ENCODE data around the gene SHROOM3.
"Not testable (repeated sequence)": the region's sequence is repeated elsewhere in the genome, so short reads cannot be mapped to it uniquely, and the experiment has no call there.

The SHROOM3 gene

DNA sequence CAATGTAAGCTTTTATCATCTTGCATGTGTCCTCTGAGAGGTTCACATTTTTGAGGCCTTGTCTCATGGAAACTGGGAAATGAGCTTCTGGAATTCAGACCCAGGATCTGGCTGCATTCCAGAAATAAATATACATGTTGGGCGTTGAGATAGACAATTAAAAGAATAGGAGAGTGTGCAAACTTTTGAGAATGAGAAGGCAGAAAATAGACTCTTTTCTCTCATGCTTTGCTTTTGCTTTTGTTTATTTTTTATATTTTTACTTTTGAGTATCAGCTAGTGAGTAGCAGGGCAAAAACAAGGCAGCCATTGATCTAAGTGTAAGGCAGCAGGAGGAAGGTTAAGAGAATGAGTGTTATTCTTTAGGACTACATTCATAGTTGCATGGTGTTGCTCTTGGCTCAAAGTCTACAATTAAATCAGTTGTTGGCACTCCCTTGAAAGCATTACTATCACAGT, 12.4 kb downstream of the SHROOM3 start:
- no peak for DNase-seq

DNA sequence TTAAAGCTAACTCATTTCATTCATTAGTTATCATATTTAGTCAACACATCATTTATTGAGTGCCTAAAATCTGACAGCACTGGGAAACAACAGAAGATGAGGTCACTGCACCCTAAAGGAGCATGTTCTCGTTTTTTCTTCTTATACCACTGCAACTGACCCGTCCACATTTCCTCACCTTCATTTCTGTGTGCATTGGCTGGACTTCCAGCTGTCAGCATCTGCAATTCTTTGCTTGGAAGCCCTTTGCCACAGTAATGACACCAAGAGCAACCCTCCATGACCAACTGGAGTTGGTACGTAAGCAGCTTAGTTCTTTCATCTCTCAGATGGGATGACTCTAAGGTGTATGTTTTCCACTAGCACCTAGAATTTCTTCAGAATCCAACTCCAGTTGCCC, 13.2 kb downstream of the SHROOM3 start:
- DNase-seq: no peak

DNA sequence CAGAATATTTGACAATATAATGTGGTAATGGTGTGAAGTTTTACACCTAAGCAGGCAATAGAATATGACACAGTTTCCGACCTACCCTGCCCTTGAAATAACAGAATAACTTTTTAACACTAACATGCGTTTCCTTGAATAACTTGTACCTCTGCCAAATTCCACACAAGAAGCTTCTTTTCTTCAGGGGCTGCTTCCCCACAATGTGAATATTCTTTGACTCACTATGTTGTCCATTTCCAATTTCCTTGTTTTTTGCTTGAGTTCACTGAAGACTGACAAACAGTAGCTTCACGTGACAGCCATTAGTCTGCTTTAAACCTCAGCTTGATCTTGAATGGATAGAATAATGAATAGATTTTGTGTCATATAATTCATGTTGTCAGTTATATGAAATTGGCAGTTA, 14.3 kb downstream of the SHROOM3 start:
- DNase-seq: no peak

DNA sequence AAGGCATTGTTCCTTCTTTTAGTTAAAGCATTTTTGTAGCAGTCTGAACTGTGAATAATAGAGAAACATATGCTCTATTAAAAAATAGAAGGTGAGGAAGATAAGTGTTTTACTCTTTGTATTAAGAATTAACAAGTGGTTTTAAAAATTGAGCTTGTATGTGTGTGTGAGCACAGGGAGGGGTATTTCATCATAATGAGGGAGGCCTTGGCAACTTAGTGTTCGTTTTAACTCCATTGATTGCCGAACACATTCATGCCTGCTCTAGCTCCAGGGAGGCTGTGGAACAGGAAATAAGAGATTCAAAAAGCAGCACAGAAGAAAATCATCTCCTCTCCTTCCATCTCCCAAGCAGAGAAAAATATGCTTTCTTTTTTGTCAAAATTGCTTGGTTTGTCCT, 14.8 kb downstream of the SHROOM3 start:
- no peak for DNase-seq

DNA sequence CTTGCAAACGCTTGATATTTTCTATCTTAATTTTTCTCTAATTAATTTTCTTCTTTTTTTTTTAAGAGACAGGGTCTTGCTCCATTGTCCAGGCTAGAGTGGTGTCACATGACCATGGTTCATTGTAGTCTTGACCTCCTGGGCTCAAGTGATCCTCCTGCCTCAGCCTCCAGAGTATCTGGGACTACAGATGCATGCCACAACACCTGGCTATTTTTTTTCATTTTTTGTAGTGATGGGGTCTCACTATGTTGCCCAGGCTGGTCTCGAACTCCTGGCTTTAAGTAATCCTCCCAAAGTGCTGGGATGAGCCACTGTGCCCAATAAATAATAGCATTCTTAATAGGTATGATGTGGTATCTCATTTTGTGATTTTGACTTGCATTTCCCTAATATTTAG, 18.2 kb downstream of the SHROOM3 start:
- no peak for DNase-seq

DNA sequence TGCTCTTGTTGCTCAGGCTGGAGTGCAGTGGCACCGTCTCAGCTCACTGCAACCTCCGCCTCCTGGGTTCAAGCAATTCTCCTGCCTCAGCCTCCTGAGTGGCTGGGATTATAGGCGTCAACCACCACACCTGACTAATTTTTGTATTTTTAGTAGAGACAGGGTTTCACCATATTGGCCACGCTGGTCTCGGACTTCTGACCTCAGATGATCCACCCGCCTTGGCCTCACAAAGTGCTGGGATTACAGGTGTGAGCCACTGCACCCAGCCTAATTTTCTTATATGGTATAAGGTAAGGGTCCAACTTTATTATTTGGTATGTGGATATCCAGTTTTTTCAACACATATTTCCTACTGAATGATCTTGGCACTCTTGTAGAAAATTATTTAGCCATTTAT, 19.0 kb downstream of the SHROOM3 start:
- not testable (repeated sequence) for DNase-seq

DNA sequence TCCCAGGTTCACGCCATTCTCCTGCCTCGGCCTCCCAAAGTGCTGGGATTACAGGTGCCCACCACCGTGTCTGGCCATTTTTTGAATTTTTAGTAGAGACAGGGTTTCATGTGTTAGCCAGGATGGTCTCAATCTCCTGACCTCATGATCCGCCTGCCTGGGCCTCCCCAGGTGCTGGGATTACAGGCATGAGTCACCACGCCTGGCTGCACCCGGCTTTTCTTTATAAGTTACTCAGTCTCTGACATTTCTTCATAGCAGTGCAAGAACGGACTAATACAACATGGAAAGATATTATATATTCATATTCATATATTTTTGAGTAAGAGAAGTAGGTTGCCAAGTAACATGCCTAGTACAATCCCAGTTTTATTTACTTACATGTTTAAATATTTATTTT, 22.9 kb downstream of the SHROOM3 start:
- no peak for DNase-seq

DNA sequence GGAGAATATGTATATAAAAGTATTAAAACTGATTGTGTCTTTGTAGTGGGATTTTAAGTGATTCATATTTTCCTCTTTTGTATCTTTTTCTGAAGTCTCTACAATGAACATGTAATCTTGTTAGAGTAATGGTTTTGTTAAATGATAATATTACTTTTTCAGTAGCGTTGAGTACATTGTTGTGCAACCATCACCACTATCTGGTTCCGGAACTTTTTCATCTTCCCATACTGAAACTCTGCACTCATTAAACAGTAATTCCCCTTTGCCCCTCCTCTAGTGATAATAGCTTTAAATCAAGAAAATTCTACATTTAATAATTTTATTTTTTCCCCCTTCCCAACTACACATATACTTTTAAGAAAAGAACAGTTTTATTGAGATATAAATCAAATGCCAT, 23.3 kb downstream of the SHROOM3 start:
- no peak for DNase-seq

DNA sequence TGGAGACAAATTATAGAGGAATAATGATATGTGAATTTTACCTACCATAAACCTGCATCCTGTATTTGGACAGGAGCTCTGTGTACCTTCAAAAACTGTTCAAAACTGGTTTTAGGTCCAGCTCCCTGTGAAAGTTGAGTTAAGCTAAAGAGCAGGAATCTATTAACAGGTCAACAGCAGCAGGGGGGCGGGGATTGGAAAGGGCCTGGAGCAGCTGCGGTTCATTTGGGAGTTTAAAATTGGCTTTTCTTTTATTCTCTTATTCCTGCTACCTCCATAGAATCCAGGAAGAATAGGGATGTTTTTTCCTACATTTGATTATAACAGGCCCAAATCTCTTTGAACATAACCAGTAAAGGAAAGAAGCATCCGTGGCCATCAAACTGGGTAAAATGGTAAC, 23.8 kb downstream of the SHROOM3 start:
- no peak for DNase-seq

DNA sequence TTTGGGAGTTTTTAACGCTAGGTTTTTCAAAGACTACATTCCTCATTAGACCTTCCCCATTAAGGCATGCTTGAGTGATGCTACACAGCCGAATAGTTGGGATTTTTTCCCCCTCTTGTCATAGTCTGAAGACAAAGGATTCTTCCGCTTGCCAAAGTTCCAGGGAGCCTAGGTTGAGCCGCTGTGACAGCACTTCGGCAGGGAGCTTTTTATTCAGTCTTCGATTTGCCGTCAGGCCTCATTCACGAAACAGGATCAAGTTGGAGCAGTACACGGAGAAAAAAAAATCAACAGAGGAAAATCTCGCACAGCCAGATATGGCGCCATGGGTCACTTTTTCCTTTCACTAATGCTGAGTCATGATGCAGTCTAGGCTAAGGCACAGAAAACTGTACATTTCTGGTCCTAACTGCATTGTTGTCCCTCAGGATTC, 24.3 kb downstream of the SHROOM3 start:
- no peak for DNase-seq

DNA sequence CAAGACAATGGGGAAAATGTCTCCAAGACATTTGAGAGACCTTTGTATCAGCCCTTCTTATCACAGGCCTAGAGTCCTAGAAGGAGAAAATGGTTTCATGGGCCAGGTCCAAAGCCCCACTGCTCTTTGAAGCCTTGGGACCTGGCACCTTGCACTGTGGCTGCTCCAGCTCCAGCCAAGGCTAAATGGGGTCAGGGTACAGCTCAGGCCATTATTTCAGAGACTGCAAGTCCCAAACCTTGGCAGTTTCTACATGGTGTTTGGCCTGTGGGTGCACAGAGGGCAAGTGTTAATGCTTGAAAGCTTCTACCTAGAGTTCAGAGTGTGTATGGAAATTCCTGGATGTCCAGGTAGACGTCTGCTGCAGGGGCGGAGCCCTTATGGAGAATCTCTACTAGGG, 28.5 kb downstream of the SHROOM3 start:
- no peak for DNase-seq

DNA sequence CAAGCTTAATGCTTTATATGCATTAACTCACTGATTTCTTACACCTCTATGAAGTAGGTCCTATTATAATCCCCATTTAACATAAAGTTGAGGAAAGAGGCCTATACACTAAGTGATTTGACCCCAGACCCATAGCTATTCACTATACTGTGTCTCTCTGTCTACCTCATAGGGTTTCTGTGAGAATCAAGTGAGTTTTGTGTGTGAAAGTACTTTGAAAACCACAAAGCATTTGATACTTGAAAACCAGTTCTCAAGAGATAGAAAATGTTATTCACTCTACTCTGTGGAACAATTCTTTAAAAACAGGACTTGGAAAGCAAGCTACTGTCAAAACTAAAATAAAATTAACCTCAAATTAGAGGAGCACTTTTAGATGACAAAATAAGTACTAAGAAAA, 35.0 kb downstream of the SHROOM3 start:
- DNase-seq: no peak

DNA sequence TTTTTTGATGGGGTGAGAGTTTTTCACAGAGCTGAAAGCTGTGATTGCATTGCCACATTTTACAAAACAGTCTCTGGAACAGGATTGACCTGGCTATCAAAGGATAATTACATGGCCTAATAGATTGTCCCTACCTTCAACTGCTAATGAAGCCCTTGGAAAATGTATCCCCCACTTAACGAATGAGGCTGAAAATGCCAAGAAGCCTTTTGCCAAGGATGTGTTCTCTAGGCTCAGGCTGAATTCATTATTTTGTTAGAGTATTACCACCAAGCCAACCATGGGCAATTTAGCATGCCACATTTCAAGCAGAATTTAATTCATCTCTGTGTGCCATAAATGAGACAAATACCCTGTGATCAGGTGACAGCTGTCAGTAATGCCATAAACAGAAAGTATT, 35.5 kb downstream of the SHROOM3 start:
- DNase-seq: no peak

DNA sequence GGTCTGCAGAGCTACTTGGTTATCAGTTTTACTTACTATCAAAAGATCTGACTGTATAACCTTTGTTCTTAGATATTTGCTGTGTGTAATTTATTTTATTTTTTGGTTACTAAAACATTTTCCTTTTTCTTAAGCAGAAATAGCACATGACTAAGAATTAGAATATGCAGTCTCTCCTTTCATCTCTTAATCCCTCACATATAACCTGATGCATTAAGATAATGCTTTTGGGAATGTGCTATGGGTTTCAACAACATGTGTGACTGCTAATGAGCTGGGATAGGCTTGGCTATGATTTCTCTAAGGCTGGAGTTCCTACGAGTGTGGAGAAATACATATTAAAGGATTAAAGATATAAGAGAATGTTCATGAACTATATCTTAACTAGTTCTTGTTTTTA, 41.5 kb downstream of the SHROOM3 start:
- DNase-seq: no peak

DNA sequence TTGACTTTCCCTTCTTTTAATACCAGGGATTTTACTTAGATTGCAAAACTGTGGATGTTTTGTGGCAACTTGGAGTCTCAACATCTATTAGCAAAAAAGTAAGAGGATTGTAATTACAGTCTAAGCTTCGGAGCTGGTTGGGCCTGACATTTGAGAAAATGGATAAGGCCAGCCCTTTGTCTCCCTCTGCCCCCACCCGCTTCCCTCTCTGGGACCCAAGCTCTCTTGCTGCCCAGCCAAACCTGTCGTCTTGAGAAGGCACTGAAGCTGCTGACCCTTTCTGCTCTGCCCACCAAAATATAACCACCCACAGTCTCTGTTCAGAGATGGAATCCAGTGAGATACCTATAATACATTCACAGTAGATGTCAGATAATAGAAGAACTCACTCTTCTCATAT, 49.6 kb downstream of the SHROOM3 start:
- no peak for DNase-seq

DNA sequence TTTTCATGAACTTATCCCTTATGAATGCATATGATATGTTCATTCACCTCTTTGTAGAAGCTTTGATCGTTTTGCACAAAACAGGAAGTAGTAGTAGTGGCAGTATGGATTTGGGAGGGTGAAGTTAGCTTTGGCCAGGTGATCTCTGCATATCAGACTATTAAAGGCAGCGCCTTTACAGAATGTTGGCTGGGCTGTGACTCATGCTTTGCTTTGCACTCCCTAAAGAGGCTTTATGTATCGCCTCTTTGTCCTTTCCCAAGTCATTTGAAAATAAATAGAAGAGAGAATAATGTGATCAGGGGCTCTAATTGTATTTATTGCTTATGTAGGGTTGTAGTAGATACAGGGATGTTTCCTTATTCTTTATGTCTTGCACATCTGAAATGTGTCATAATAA, 50.4 kb downstream of the SHROOM3 start:
- no peak for DNase-seq

DNA sequence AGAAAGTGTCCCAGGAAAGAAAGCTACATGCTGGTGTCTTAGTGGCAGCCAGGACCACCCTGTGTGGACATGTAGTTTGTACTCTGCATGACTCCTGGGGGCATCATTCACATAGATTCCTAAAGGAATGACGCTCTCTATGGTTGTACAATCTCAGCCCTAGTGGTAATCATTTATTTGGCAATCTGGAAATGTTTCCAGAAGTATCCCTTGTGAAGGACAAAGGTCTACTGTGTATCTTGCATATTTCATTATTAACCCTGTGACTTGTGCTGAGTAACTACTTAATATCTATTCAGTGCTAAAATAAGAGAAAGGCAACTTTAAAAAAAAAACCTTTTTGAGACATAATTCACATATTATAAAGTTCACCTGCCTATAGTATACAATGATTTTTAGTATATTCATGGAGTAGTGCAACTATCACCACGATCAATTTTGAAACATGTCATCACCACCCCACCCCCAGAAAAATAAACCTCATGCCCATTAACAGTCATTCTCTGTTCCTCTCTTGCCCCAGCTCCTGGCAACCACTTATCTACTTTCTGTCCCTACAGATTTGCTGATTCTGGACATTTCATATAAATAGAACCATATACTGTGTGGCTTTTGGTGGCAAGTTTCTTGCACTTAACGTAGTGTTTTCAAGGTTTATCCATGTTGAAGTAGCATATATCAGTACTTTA, 51.7 kb downstream of the SHROOM3 start:
- no peak for DNase-seq

DNA sequence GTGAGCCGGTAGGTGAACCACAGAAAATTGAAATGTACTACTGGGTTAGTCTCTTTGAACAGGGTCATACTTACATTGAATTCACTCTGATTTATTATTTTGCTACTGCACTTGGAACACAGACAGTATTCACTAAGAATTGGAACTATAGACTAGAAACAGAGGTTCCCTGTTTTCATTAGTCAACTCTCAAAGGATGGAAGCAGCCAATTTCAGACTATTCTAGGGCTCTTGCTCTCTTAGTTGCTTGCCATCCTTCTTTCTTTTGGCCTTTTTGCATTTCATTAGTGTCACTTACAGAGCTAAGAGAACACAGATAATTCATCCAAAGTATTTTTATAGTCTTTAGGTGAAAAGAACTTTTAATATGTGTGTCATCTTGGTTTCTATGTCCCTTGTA, 52.6 kb downstream of the SHROOM3 start:
- DNase-seq: no peak

DNA sequence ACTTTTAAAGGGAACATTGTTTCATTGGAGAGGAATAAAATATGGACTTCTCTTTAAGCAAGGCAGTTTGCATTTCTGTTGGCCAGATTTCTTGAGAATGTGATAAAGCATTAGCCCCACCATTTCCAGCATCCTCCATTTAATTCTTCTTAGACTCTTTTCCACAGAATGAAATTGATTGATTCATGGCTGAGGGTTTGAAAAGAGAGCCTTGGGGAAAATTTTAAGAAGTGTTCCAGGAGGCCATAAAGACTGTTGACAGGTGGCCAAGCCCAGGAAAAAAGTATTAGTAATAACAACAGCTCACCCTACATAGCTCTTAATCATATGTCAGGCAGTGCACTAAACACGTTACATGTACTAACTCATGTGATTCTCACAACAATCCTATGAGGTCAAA, 53.4 kb downstream of the SHROOM3 start:
- no peak for DNase-seq

DNA sequence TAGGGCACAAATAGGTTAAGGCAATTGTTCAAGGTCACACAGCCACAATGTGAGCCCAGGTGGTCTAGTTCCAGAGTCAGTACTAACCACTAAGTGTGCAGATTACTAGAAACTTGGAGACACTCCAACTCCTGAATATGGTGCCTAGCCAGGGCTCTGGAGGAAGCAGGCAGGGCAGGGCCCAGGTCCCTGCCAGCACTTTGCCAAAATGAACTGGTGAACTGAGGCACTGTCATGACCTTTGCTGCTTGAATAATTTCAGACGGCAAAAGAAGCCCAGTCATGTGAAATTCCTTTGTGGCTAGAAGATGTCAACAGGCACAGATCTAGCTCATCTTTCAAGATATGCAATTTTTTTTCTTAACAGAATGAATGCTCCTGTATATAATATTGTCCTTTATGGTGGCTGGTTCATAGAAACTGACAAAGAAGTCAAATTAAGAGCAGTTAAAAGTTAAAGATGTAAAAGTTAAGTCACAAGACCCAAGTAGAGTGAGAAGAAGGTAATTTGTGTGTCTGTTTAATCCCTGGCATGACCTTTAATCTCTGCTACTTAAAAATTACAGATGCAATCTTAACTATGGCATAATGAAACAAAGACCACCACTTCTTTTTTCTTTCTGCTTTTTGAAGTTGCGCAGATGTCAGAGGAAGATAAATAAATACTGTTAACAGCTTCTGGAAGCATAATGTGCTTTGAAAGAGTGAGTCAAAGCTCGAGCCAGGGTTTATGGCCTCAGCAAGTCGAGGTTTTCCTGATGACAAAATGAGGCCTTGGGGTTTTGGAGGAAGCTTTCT, 54.1 kb downstream of the SHROOM3 start:
- no peak for DNase-seq

DNA sequence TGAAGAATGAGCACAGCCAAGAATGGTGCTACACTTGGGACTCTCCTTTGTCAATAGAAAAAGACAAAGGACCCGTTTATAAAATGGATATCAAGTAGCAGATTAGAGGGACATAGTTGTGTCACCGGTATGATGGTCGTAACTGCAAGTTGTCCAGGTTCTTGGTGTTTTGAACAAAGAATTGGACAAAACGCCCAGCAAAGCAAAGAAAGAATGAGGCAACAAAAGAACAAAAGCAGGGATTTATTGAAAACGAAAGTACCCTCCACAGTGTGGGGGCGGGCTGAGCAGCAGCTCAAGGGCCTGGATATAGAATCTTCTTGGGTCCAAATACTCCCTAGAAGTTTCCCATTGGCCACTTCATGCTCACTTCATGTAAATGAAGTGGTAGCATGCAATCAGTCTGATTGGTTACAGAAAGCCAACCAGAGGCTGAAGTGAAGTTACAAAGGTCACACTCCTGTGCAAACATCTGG, 54.7 kb downstream of the SHROOM3 start:
- no peak for DNase-seq

DNA sequence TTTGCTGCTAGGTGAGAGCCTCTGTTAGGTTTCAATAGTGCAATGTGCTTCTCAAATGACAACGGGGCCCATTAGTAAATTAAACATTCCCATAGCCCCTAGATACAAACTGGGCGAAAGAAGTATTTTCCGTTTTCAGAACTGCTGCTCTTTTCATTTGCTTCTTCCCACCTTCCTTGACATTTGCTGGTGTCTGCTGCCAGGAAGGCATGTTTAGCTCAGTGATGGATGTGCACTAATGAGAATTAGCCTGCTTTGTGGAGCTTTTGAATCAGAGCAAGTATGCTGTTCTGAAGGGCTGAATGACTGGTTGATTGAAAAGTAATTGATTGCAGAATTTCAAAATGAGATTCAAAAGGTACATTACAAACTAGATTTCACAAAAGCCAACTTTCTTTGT, 57.0 kb downstream of the SHROOM3 start:
- no peak for DNase-seq

DNA sequence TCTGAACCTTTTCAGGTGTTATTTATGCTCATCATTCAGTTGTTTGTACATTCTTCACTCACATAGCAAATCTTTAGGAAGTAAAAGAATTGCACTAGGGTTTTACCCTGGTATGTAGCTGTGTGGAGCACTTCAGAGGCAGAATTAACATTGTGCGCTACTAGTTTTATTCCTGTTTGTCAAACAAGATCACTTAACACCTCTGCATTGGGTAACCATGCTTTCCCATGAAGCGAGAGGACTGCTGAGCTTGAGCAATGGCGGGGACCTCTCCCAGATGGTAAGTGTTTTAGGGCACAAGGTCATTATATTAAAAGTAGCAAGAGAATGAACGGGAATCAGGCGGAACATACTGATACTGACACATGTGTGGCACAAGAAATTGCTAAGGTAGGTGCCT, 59.2 kb downstream of the SHROOM3 start:
- DNase-seq: no peak

DNA sequence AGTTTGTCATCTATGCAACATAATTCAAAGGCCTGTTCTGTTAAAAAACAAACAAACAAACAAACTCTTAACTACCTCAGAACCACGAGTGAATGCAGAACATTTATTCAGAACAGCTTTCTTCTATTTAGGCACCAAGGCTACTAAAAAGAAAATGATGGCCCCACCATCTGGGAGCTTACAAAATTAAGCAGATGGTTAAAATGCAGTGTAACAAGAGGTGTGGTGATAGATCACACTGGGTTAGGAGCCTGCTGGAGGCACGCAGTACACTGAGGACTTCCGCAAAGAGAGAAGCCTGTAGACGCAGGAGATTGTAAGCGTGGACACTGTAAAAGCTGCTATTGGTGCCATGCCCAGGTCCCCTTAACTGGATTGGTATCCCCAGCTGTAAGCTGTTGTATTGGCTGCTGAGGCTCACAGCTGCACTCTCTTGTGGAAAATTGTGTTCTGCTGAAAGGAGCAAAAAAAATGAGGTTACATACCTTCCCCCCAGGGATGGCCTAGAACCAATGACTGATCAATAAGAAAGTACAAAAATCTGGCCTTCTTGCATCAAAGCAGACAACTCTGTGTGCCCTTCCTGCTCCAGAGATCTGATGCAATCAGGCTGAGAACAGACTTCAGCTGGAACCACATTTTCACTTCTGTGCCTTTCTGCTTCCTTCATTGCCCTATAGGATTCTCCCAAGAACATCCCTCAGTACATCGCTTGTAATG, 60.0 kb downstream of the SHROOM3 start:
- DNase-seq: no peak

All from CD4-positive, alpha-beta T cell treated with Interleukin-17A for 1 hour (primary cell).